Endothelial cell of umbilical vein (primary cell): ENCODE results near the gene SIPA1. TPM values are rescaled to one million over a fixed set of nuclear protein-coding genes. Genes with fewer than 3 reads are reported as not detected.

ENCODE experiments used
- BruUV-seq: library from RNA; stranded (reverse); fragments of 400-500 nt; replicated peaks from 2 replicates; lab custom pipeline; 2021; lab: Mats Ljungman, UMichigan
- CTCF ChIA-PET: fragments of 300-600, 350-600 bp; sonication (Branson Sonifier 250); formaldehyde crosslinking; loops from one replicate; lab custom pipeline; 2021; ENCODE audit warnings: antibody characterized with exemption, inconsistent platforms; lab: Charles Lee
- POLR2A ChIA-PET: fragments of 300-600, 350-600 bp; sonication (Branson Sonifier 250); formaldehyde crosslinking; loops from one replicate; lab custom pipeline; 2021; ENCODE audit warnings: antibody characterized with exemption, inconsistent platforms; lab: Charles Lee
- DNase-seq: peaks from one replicate; pipeline ENCODE4 v3.0.0-alpha.2; 2011; ENCODE audit warnings: low read depth, low spot score
- FAIRE-seq: peaks from 2 replicates; lab custom pipeline; 2011; peaks lifted over from hg19 to GRCh38; lab: Jason Lieb, UNC
- H2AFZ ChIP-seq: 2 replicates; pipeline ENCODE4 v1.6.0; 2012; ENCODE audit warnings: low read depth, low read length, control low read depth, inconsistent platforms
- H3K27ac ChIP-seq: 2 replicates; pipeline ENCODE4 v1.5.1; 2011; ENCODE audit warnings: low read depth, mild to moderate bottlenecking, control low read depth, low read length, moderate library complexity; ENCODE audit not compliant: insufficient read depth
- H3K27me3 ChIP-seq, 2 experiments: 2 replicates each; pipeline versions ENCODE4 v1.6.0 to v1.6.1; 2011; ENCODE audit warnings: low read length in 2 of 2, mixed read lengths in 1 of 2; ENCODE audit not compliant: control insufficient read depth in 2 of 2, insufficient read depth in 2 of 2
- H3K36me3 ChIP-seq, 2 experiments: 2 replicates in 1 of 2; 3 replicates in 1 of 2; pipeline ENCODE4 v1.5.1; 2011; ENCODE audit warnings: low read length in 2 of 2, mild to moderate bottlenecking in 1 of 2, moderate library complexity in 1 of 2; ENCODE audit not compliant: control insufficient read depth in 2 of 2, insufficient read depth in 2 of 2; ENCODE audit errors: extremely low read depth in 1 of 2
- H3K4me1 ChIP-seq: 3 replicates; pipeline ENCODE4 v1.5.1; 2011; ENCODE audit warnings: mild to moderate bottlenecking, low read length; ENCODE audit not compliant: control insufficient read depth, insufficient read depth; ENCODE audit errors: extremely low read depth
- H3K4me2 ChIP-seq: 2 replicates; pipeline ENCODE4 v1.6.1; 2011; ENCODE audit warnings: low read length, control low read depth, mixed read lengths; ENCODE audit not compliant: insufficient read depth
- H3K4me3 ChIP-seq, 3 experiments: fragments of 200-600 bp in 1 of 3; sonication (generic), shearing (Covaris generic) in 1 of 3; replicated peaks in 1 of 3; 2 replicates each; pipeline ENCODE4 v1.5.1; 2011 to 2016; ENCODE audit warnings: control low read depth in 3 of 3, low read length in 3 of 3, mild to moderate bottlenecking in 2 of 3, inconsistent platforms in 1 of 3, low read depth in 1 of 3, moderate library complexity in 1 of 3; ENCODE audit not compliant: insufficient read depth in 1 of 3
- H3K79me2 ChIP-seq: 2 replicates; pipeline ENCODE4 v1.6.0; 2012; ENCODE audit warnings: low read length, inconsistent platforms; ENCODE audit not compliant: control insufficient read depth, insufficient read depth
- H3K9ac ChIP-seq: replicated peaks from 2 replicates; pipeline ENCODE3; 2011; ENCODE audit warnings: low read length, control low read depth; ENCODE audit not compliant: insufficient read depth; ENCODE audit errors: extremely low read depth
- H3K9me1 ChIP-seq: replicated peaks from 3 replicates; pipeline ENCODE4 v1.6.0; 2011; ENCODE audit warnings: mild to moderate bottlenecking, low read length; ENCODE audit not compliant: control insufficient read depth, insufficient read depth; ENCODE audit errors: extremely low read depth
- H3K9me3 ChIP-seq: replicated peaks from 2 replicates; pipeline ENCODE4 v1.5.1; 2012; ENCODE audit warnings: low read length, inconsistent platforms; ENCODE audit not compliant: control insufficient read depth, insufficient read depth
- H4K20me1 ChIP-seq: replicated peaks from 2 replicates; pipeline ENCODE3; 2011; ENCODE audit warnings: mild to moderate bottlenecking, low read length; ENCODE audit not compliant: control insufficient read depth, insufficient read depth; ENCODE audit errors: extremely low read depth
- EZH2 ChIP-seq: IDR thresholded peaks from 2 replicates; pipeline ENCODE4 v1.6.1; 2012; ENCODE audit warnings: borderline replicate concordance, low read depth, mild to moderate bottlenecking, moderate library complexity, low read length, inconsistent platforms; ENCODE audit not compliant: severe bottlenecking
- FOS ChIP-seq: IDR thresholded peaks from 2 replicates; pipeline ENCODE4 v1.6.1; 2011; ENCODE audit warnings: mild to moderate bottlenecking, low read length, moderate library complexity, borderline replicate concordance; ENCODE audit not compliant: insufficient read depth
- GATA2 ChIP-seq: IDR thresholded peaks from 2 replicates; pipeline ENCODE4 v1.7.0; 2011; ENCODE audit warnings: low read depth, mild to moderate bottlenecking, moderate library complexity, mixed read lengths, low read length; ENCODE audit not compliant: insufficient read length, insufficient read depth
- JUN ChIP-seq: IDR thresholded peaks from 2 replicates; pipeline ENCODE4 v1.6.1; 2011; ENCODE audit warnings: borderline replicate concordance, low read depth; ENCODE audit not compliant: insufficient read length, insufficient read depth
- MYC ChIP-seq: IDR thresholded peaks from one replicate; pipeline ENCODE4 v1.6.1; 2011; ENCODE audit warnings: mild to moderate bottlenecking, low read depth, low read length
- POLR2A ChIP-seq: IDR thresholded peaks from 2 replicates; pipeline ENCODE4 v1.6.1; 2012; ENCODE audit warnings: low read depth, mild to moderate bottlenecking, control low read depth, low read length
- POLR2AphosphoS5 ChIP-seq: IDR thresholded peaks from 2 replicates; pipeline ENCODE4 v1.6.1; 2012; ENCODE audit warnings: low read depth, mild to moderate bottlenecking, control low read depth, low read length, moderate library complexity; ENCODE audit not compliant: insufficient read depth
- dilution Hi-C: fragments of 300-500 bp; cut with MboI; formaldehyde crosslinking; loops from one replicate; pipeline ENCODE4 v1.15.0; 2019; ENCODE audit warnings: low sequenced_read_pairs; ENCODE audit not compliant: extremely low pct_ligation_motif_present
- intact Hi-C: fragments of 100-400 bp; cut with micrococcal nuclease; formaldehyde crosslinking; loops from one replicate; pipeline ENCODE4 v1.10.0; 2022
- polyA plus RNA-seq, 4 experiments: library from polyadenylated mRNA; depleted of rRNA in 3 of 4; stranded (reverse) in 3 of 4; unstranded in 1 of 4; fragments of >200 nt; gene quantifications; 2 replicates each; pipeline versions ENCODE4 v1.2.1 to v1.2.3, GENCODE V29; 2011 to 2012; ENCODE audit warnings: missing spikeins in 1 of 4
- total RNA-seq: library from RNA; stranded (reverse); gene quantifications from 2 replicates; pipeline ENCODE4 v1.2.3, GENCODE V29; 2021
- TF ChIP-seq, protein P1 (sequence below): IDR thresholded peaks from 2 replicates; pipeline ENCODE4 v1.6.1; 2011; ENCODE audit not compliant: insufficient read depth, insufficient read length
- TF ChIP-seq, protein P2 (sequence below), 2 donors: IDR thresholded peaks; 1 replicate in 1 of 2; 2 replicates in 1 of 2; pipeline ENCODE4 v1.5.1; 2011; ENCODE audit warnings: low read length in 2 of 2, mild to moderate bottlenecking in 2 of 2, moderate library complexity in 2 of 2, control low read depth in 1 of 2, inconsistent platforms in 1 of 2, low read depth in 1 of 2; ENCODE audit not compliant: insufficient read depth in 1 of 2; ENCODE audit errors: extremely low read depth in 1 of 2

Gene SIPA1
- total and polyA plus RNA-seq, 2 donors (not counting 3 experiments of a cell fraction or from before 2014, with no cell fraction given), result 67.5 to 119 TPM

DNA sequence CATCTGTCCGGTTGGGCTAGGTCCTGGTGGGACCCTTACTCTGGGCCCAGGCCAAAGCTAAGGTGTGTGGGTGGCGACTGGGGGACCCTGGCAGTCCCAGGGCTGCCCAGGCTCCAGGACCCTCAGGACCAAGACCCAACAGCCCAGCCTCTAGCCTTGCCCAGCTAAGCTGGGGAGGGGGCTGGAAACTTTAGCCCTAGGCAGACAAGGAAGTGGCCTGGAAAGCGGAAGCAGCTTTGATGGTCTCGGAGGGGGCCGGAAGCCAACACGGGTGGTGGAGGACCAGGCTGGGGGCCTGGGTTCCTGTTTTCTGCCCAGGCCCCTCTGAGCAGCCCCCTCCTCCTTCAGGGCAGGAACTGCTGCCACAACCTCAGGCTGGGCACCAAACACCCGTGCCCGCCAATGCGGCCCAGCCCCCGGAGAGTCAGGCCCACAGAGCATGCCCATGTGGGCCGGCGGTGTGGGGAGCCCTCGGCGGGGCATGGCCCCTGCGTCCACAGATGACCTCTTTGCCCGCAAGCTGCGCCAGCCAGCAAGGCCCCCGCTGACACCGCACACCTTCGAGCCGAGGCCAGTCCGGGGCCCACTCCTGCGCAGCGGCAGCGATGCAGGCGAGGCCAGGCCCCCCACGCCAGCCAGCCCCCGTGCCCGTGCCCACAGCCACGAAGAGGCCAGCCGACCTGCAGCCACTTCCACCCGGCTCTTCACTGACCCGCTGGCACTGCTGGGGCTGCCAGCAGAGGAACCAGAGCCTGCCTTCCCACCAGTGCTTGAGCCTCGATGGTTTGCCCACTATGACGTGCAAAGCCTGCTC is 2.8 kb downstream of the SIPA1 start:
- ChIA-PET POLR2A (no interaction called here), CTCF (interaction anchor here (1.5 kb wide), 1 partner anchor 48 kb away, joined by 3 read pairs; no protein-coding TSS in a partner anchor)
- peak overlapping the region; percentile 48 for H3K27ac ChIP-seq
- no peak for TF ChIP-seq EZH2
- no peak for TF ChIP-seq FOS
- TF ChIP-seq, protein P1, sequence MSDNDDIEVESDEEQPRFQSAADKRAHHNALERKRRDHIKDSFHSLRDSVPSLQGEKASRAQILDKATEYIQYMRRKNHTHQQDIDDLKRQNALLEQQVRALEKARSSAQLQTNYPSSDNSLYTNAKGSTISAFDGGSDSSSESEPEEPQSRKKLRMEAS, result no peak
- TF ChIP-seq JUN, result no peak
- TF ChIP-seq, protein P2, sequence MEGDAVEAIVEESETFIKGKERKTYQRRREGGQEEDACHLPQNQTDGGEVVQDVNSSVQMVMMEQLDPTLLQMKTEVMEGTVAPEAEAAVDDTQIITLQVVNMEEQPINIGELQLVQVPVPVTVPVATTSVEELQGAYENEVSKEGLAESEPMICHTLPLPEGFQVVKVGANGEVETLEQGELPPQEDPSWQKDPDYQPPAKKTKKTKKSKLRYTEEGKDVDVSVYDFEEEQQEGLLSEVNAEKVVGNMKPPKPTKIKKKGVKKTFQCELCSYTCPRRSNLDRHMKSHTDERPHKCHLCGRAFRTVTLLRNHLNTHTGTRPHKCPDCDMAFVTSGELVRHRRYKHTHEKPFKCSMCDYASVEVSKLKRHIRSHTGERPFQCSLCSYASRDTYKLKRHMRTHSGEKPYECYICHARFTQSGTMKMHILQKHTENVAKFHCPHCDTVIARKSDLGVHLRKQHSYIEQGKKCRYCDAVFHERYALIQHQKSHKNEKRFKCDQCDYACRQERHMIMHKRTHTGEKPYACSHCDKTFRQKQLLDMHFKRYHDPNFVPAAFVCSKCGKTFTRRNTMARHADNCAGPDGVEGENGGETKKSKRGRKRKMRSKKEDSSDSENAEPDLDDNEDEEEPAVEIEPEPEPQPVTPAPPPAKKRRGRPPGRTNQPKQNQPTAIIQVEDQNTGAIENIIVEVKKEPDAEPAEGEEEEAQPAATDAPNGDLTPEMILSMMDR (IDR thresholded peaks at IDR 0.05; ENCODE audit: extremely low read depth in 1 of 2, insufficient read depth in 1 of 2, low read depth in 1 of 2, low read length in 2 of 2), result no peak
- TF ChIP-seq POLR2A, result no peak
- TF ChIP-seq POLR2AphosphoS5, result no peak
- no peak for TF ChIP-seq GATA2
- TF ChIP-seq MYC, result no peak
- DNase-seq (no peak), FAIRE-seq (no peak)
- H3K79me2 ChIP-seq, result peaks cover 16% of the 10 kb centered on the region
- dilution Hi-C loops, result no loop called here
- H3K9me3 ChIP-seq, result no peaks in the 10 kb centered on the region
- BruUV-seq, result no TSS peak
- peak overlapping the region; percentile 44 for H3K4me2 ChIP-seq
- no peaks in the 10 kb centered on the region for H3K27me3 ChIP-seq
- H3K9me1 ChIP-seq, result no peaks in the 10 kb centered on the region
- H4K20me1 ChIP-seq, result no peaks in the 10 kb centered on the region
- H3K4me1 ChIP-seq, result peaks cover 48% of the 10 kb centered on the region
- intact Hi-C loops, result no loop called here
- H2AFZ ChIP-seq, result no peak overlapping the region
- H3K4me3 ChIP-seq, result no peak overlapping the region
- H3K9ac ChIP-seq, result no peak overlapping the region
- H3K36me3 ChIP-seq, result peaks cover 6 to 24% of the 10 kb centered on the region in 2 experiments
